Measurements from ENCODE around the gene MTHFD2L. TPM values are rescaled to one million over a fixed set of nuclear protein-coding genes. Genes with fewer than 3 reads are reported as not detected.

MTHFD2L gene
- total and polyA plus RNA-seq, 9 of the 15 experiments (the other 6 are each of a cell fraction or from before 2014, with no cell fraction given): 10.0 to 39.0 (median 26.0) TPM

- POLR2A ChIA-PET: no interaction called here
Observed at GRCh38 chr4:74334636-74335035, 176.7 kb downstream of the MTHFD2L start.

More at GRCh38 chr4:74334636-74335035, 176.7 kb downstream of the MTHFD2L start:
- no TSS peak for BruUV-seq (replicated peaks)
- Histone ChIP-seq H3K36me3 (ENCODE audit: control insufficient read depth, insufficient read depth, low read length) (no peaks in the 10 kb centered on the region), H3K27ac (ENCODE audit: extremely low read depth, low read depth, low read length) (peak overlapping the region; percentile 40; the same call in 1 of the 3 replicates), H3K79me2 (ENCODE audit: control insufficient read depth, insufficient read depth, low read length) (peaks cover 9% of the 10 kb centered on the region), H3K9me1 (ENCODE audit: control insufficient read depth, insufficient read depth, low read length) (no peaks in the 10 kb centered on the region), H3K27me3 (ENCODE audit: control insufficient read depth in 2 of 2, insufficient read depth in 2 of 2, low read length in 2 of 2) (no peaks in the 10 kb centered on the region), H3K4me2 (ENCODE audit: insufficient read depth, low read length) (peak overlapping the region; percentile 16; the same call in 1 of the 2 replicates), H3K9me3 (replicated peaks; ENCODE audit: control insufficient read depth, insufficient read depth, low read depth, low read length) (no peaks in the 10 kb centered on the region), H3K9ac (ENCODE audit: insufficient read depth in 1 of 2, low read depth in 2 of 2, low read length in 2 of 2) (no peak overlapping the region), H3K4me3 (no peak overlapping the region), H2AFZ (ENCODE audit: low read depth, low read length) (peak overlapping the region; percentile 78), H4K20me1 (replicated peaks; ENCODE audit: control insufficient read depth, insufficient read depth, low read length) (no peaks in the 10 kb centered on the region), H3K4me1 (replicated peaks in 1 of 2; ENCODE audit: control insufficient read depth in 2 of 2, insufficient read depth in 2 of 2, low read length in 2 of 2) (peaks cover 9 to 17% of the 10 kb centered on the region in 2 experiments)
- FAIRE-seq (no peak), ATAC-seq (peak; percentile 7), DNase-seq (ENCODE audit: extremely low read depth in 1 of 4, low spot score in 3 of 4) (peak in 1 of 4 experiments; percentile 51)
- CTCF ChIA-PET (ENCODE audit: low intra/inter-chr PET ratio): no interaction called here
- TF ChIP-seq SRSF1 (IDR thresholded peaks at IDR 0.05; ENCODE audit: low read depth, low read length) (no peak), NFIC (IDR thresholded peaks at IDR 0.05) (peak; percentile 61), FOXP4 (CRISPR knock-in tag; IDR thresholded peaks at IDR 0.05; ENCODE audit: borderline replicate concordance) (no peak), CUX1 (CRISPR knock-in tag; IDR thresholded peaks at IDR 0.05) (no peak), ZNF184 (CRISPR knock-in tag; IDR thresholded peaks at IDR 0.05) (no peak), RHOXF2B (CRISPR knock-in tag; conservative IDR thresholded peaks at IDR 0.05) (no peak), CREB1 (IDR thresholded peaks at IDR 0.05) (no peak), CREB1 (CRISPR knock-in tag; IDR thresholded peaks at IDR 0.05) (no peak), MYBL2 (IDR thresholded peaks at IDR 0.05; ENCODE audit: low read depth) (peak; percentile 35; the same call in 1 of the 2 replicates), MYBL2 (CRISPR knock-in tag; IDR thresholded peaks at IDR 0.05; ENCODE audit: borderline replicate concordance) (no peak), ZBTB12 (CRISPR knock-in tag; IDR thresholded peaks at IDR 0.05) (no peak), NCOR1 (IDR thresholded peaks at IDR 0.05) (no peak), SAFB2 (IDR thresholded peaks at IDR 0.05; ENCODE audit: borderline replicate concordance, low read depth, low read length, severe bottlenecking) (no peak)
- intact Hi-C loops (cut with micrococcal nuclease) (loop anchor here (10.0 kb wide), 1 partner anchor 620 kb away; no protein-coding TSS in a partner anchor), in situ Hi-C loops (cut with MboI) (no loop called here)
- 40% methylated on average over 7 of the region's 7 CpGs for WGBS (ENCODE audit: insufficient coverage, low coverage, missing lambda C conversion rate)

Data from K562 (cell line).